Head of caudate nucleus (tissue), 42 donors: ENCODE data around the gene ADCK1.
"Not testable (repeated sequence)": the region's sequence is repeated elsewhere in the genome, so short reads cannot be mapped to it uniquely, and the experiment has no call there.

Source experiments
- DNase-seq, 42 donors: peaks; one replicate each; pipeline versions ENCODE4 v3.0.0 to v3.0.0-alpha.2; 2020 to 2021; ENCODE audit warnings: mixed read lengths in 7 of 42
- intact Hi-C: fragments of 100-400 bp; cut with DNase I; formaldehyde crosslinking; loops from one replicate; pipeline ENCODE4 v1.15.0; 2022

Gene ADCK1

DNA sequence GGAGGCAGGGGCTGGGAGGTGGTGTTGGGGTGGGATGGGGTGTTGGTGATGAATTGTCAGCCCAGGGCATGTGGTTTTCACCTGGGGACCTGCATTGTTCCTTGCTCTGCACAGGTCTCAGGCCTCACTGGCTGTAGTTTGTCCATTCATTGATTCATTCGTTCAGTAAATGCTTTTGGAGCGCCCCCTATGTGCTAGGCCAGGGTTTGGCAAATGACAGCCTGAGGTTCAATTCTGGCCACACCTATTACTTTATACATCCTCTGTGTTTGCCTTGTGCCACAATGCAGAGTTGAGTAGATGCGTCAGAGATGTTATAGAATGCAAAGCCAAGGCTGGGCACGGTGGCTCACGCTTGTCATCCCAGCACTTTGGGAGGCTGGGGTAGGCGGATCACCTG is 4.7 kb downstream of the ADCK1 start:
- intact Hi-C loops: loop anchor here (5.0 kb wide), 1 partner anchor 42 kb away; the partner anchor contains the start of gene SNW1
- DNase-seq: peak in 8 of 42 donors; percentile 14 to 44 (median 18)

DNA sequence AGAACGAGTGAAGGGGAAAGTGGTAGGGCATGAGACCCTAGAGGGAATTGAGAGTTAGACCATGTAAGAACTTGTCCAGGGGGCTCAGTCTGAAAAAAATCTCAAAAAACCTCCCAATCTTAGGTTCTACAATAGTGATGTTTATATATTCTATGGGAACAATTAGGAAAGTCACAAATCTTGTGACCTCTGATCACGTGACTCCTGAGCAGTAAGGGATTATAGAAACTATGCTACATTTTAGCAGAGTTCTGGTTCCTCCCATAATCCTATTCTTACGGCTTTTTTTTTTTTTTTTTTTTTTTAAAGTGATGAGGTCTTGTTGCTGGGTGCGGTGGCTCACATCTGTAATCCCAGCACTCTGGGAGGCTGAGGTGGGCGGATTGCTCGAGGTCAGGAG is 5.8 kb downstream of the ADCK1 start:
- intact Hi-C loops: no loop called here

DNA sequence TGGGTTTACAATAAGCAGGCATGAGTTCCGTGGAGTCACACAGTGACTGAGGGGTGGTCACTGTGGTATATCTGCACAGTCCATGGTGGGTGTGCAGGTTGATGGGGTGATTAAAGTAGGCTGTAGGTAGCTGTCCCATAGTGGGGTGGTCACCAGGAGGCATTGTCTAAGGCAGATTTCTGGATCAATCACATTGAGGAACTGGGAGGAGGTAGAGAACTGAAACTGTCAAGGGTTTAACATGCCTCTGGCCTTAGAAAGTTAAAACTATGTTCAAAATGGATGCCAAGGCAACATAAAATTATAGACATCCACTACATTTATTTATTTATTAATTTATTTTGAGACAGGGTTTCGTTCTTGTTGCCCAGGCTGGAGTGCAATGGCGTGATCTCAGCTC is 8.3 kb downstream of the ADCK1 start:
- intact Hi-C loops: no loop called here
- no peak for DNase-seq

More for the DNA sequence above, 5.8 kb downstream of the ADCK1 start:
- no peak for DNase-seq

DNA sequence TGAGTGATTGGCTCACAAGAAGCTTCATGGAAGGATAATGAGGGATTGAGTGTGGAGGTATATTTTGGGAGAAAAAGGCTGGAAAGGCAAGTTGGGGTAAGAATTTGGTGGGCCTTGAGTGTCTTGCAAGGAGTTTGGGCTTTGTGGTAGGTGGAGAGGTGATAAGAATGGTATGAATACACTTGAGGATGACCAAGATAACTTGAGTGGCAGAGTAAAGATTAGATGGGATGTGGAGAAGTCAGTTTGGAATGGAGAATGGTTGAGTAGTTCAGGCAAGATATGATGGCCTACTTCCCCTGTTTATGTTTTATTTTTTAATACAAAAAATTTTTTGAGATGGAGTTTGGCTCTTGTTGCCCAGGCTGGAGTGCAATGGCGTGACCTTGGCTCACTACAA is 9.1 kb downstream of the ADCK1 start:
- intact Hi-C loops: no loop called here
- DNase-seq: no peak

DNA sequence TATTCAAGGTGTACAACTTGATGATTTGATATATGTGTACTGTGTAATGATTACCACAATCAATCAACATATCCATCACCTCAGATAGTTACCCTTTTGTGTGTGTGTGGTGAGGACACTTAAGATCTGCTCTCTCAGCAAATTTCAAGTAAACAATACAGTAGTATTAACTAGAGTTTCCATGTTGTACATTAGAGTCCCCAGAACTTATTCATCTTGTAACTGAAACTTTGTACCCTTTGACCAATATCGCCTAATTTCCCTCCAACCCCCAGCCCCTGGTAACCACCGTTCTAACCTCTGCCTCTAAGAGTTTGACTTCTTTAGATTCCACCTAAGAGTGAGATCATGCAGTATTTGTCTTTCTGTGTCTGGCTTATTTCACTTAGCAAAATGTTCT is 12.1 kb downstream of the ADCK1 start:
- DNase-seq: no peak
- intact Hi-C loops: no loop called here

DNA sequence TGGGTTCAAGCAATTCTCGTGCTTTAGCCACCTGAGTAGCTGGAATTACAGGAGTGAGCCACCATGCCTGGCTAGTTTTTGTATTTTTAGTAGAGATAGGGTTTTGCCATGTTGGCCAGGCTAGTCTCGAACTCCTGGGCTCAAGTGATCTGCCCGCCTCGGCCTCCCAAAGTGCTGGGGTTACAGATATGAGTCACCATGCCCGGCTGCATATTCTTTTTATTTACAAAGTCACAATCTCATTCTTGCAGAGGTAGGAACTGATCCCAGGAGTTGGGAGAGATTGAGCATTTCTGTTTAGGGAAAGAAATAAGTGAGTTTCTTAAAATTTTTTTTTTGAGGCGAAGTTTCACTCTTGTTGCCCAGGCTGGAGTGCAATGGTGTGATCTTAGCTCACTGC is 12.8 kb downstream of the ADCK1 start:
- DNase-seq, intact Hi-C loops: not testable (repeated sequence)

DNA sequence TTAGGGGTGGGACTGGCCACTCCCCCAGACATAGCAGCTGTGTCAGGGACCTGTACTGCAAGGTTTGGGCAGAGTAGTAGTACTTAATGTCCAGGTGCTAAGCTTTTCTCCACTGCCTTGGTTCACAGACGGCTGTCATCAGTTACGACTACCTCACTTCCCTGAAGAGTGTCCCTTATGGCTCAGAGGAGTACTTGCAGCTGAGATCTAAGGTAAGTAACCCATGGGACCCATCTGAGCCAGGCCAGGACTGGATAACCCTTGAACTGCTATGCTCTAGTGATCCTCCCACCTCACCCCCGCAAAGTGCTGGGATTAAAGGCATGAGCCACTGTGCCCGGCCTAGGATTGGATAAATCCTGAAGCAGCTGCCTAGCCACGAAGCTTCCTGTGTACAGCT is 22.4 kb downstream of the ADCK1 start:
- intact Hi-C loops: no loop called here

DNA sequence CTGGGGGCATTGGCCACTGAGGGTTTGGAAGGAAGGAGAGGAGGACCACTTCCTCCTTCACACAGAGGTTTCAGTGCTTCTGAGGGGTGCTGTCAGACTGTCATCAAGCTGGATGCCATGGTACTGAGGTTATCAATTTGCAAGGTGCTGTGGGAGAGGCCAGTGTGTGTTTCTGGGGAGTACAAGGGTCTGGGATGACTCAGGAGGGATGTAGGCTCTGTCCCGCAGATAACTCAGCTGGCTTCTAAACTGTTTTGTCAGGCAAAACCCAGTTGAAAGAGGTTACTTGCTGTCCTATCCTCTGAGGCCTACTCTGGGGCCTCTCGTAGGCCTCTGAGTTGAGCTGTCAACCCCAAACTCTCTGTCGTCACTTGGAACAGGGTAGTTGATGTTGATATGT is 22.8 kb downstream of the ADCK1 start:
- intact Hi-C loops: no loop called here
- no peak for DNase-seq

More for the DNA sequence above, 22.4 kb downstream of the ADCK1 start:
- no peak for DNase-seq

DNA sequence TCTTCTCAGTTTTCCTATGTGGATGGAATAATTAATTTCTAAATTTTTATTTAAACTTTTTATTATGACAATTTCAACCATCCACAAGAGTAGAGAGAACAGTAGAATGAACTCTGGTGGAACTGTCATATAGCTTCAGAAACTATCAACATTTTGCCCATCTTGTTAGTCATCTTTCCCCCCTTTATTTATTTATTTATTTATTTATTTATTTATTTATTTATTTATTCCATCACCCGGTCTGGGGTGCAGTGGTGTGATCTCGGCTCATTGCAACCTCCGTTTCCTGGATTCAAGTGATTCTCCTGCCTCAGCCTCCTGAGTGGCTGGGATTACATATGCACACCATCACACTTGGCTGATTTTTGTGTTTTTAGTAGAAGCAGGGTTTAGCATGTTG is 23.5 kb downstream of the ADCK1 start:
- intact Hi-C loops: no loop called here
- DNase-seq: no peak

DNA sequence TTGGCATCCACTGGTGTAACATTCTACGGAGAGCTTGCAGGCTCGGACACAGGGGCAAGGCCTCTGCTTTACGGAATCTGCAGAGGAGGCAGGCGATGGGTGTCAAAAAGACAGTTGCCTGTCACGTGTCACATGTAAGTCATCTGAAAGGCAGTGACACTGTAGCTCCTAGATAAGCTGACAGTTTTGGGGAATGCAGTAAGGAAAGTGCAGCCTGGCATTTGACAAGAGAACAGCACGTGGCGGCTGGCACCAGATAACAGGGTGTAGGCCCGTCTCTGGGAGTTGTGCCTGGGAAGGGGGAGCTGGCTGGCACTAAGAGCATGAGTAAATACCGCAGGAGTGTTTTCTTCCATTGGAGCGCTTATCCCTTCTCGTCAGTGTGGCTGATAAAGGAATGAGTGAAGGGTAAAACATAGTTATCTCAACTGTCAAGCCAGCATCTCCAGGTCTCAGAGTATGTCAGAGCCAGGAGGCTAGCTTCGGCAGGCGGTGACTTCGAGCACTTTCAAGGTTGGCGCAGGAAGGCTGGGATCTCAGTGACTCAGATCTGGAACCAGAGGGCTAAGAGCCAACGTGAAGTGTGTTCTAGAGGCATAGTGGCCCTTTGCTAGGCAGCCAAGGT is 26.1 kb downstream of the ADCK1 start:
- intact Hi-C loops: no loop called here

DNA sequence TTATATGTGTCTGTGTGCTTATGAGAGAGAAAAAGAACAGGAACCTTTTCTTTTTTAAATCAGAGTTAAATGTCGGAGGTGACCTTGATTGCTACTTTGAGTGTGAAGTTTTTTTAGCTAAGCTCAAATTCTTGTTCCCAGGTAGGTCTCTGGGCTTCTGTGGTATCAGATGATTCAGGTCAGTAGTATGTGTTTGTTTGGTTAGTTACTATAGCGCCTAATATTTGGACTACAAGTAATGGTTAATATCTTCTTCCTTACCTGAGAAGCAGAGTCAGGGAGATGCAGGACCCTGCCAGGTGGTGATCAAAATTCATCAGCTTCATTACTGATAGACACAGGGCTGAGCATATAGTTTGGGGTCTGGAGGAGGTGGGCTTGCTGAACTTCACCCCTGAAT is 30.8 kb downstream of the ADCK1 start:
- intact Hi-C loops: no loop called here
- DNase-seq: no peak

More for the DNA sequence above, 26.1 kb downstream of the ADCK1 start:
- DNase-seq: peak in 1 of 42 donors; percentile 43

DNA sequence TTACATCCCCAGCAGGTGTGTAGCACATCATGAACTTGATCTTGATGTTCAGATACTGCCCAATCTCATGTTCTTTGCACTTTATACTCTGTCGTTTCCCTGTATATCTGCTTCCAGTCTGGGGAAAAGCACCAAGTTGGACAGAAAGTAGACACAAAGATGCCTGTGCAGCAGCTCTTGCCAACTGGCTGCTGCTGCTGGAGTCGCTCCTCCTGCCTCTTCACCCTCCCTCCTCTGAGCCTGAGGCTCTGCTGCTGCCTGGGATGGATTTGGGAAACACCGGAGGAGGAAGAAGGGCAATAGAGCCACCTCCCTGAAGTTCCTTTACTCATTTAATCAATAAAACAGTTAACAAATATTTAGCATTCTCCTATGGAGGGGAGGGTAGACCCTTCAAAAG is 32.4 kb downstream of the ADCK1 start:
- peak in 3 of 42 donors; percentile 20 to 24 (median 23) for DNase-seq
- intact Hi-C loops: no loop called here

DNA sequence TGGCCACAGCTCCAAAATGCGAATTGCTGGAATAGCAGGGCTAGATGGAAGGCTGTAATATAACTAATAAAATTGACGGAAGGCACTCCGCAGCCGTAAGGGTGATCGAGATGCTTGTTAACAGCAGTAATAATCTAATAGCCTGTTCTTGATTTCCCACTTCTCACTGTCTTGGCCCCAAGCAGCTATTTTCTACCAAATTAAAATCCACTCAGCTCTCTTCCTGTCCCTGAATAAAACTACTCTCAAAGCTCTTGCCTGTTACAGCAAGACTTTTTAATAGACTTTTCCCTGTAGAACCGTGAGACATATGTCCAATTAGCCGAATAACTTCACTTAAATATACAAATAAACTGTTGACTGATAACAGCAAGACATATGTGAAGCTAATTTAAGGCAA is 38.0 kb downstream of the ADCK1 start:
- intact Hi-C loops: no loop called here

DNA sequence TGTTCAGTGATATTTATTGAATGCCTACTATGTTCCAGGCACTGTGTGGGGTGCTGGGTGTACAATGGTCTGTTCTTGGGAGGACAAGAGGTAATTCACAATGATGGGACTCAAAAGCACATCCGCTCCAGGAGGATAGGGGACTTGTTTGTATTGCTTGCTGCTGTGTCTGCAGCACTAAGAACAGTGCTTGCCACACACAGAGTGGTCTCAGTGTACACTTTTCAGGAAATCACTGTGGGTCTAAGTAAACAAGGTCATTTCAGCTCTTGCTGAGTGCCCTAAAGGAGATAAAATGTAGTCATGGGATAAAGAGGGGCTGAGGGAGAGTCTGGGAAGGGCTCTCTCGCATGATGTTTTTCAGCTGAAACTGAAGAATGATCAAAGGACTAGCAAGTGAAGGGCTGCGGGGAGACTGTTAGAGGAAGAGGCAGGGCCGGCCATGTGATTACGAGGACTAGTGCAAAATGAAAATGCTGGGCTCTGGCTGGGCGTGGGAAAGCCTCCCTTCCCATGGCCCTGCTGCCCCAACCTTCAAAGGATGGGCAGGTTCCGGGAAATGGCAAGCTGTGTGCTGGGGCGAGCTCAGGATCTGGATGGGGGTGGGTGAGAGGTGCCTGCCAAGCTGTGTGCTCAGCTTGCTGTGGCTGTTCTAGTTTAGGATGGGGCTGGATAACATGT is 39.1 kb downstream of the ADCK1 start:
- intact Hi-C loops: no loop called here
- peak in 40 of 42 donors; percentile 17 to 84 (median 58) for DNase-seq

More for the DNA sequence above, 38.0 kb downstream of the ADCK1 start:
- no peak for DNase-seq

DNA sequence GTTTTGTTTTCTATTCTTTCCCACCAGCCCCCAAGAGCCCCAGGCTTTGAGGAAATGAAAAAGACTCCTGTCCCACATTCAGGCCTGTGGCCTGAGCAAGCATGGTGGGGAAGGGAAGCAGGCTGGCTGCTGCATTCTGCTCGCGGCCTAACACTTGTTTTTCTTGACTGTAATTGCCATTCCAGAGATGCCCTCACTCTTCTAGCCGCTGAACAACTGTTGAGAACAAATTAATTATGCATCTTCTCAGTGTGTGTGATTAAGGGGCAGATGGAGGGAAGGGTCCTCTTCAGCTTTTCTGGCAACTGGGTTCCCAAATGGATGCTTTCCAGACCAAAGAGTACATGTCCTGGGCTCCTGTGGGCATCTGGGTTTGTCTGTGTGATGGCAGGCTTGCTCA is 43.3 kb downstream of the ADCK1 start:
- intact Hi-C loops: no loop called here
- DNase-seq: peak in 1 of 42 donors; percentile 48

DNA sequence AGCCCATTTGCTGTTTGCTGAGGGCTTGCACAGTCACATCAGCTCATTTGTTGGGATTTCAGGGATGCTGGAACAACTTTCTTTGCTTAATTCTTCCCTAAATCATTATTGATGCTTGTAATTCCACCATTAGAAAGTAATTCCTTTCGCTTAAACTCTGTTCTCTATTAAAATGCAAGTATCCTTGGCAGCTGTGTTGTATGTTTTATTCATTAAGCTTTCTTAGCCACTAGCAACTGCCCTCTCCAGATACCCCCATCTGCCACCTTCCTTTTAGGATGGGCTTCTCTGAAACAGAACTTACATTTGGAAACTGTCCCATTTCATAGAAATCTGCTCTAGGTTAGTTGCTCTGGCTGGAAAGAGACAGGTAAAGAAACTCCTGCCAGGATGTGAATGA is 43.7 kb downstream of the ADCK1 start:
- intact Hi-C loops: no loop called here
- no peak for DNase-seq

DNA sequence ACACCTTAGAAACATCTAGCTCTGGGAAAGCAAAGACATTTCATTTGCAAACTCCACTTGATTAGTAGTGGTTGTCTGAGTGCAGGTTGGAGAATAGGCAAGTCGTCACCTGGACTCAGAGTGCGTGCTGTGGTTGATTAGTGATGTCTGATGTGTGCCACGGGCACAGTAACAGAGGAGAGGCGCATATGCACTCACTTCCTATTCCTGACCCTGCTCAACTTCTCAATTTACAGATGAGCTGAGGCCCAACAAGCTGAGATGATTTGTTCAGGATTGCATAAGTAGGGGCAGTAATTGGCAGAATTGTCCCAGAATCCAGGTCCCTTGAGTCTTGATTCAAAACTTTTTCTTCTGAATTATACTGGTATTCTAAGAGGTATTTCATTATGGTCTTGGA is 44.9 kb downstream of the ADCK1 start:
- intact Hi-C loops: no loop called here
- DNase-seq: no peak

DNA sequence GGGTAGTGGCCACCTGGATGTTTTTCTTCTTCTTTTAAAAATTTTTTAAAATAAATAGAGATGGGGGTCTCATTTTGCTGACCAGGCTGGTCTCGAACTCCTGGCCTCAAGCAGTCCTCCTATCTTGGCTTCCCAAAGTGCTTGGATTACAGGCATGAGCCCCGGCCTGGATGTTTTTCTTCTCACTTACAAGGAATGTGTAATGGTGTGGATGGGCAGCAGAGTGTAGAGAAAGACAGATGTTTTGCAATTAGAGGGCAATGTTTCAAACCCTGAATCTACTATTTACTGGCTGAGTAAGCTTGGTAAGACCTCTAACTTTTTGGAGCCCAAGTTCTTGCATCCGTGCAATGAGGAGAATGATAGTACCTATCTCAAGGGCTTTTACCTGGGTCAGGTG is 48.1 kb downstream of the ADCK1 start:
- intact Hi-C loops: no loop called here

DNA sequence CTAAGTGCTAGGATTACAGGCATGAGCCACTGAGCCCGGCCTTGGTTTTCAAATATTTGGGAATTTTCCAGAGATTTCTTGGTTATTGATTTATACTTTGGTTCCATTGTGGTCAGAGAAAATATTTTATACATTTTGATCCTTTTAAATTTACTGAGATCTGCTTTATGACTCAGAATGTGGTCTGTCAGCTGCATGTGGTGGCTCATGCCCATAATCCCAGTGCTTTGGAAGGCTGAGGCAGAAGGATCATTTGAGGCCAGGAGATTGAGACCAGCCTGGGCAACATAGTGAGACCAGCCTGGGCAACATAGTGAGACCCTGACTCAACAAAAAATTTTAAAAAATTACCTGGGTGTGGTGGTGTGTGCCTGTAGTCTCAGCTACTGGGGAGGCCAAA is 49.8 kb downstream of the ADCK1 start:
- intact Hi-C loops: no loop called here

More for the DNA sequence above, 48.1 kb downstream of the ADCK1 start:
- DNase-seq: no peak

DNA sequence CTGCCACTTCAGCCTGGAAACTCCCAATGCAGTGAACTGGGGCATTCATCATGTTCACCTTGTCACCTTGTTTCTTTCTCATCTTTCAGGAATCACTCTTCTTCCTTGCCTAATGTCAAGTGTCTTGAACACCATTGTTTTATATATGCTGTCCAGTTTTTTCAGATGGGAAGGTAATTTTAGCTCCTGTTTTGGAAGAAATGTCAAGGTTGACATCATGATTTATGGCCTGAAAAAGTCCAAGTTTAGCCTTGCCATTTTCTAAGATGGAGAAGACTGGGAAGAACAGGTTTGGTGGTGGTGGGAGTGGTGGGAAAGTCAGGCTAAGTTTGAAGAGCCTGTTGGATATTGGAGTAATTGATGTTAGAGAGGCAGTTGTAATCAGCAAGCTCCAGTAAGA is 54.0 kb downstream of the ADCK1 start:
- intact Hi-C loops: no loop called here
- no peak for DNase-seq

More for the DNA sequence above, 49.8 kb downstream of the ADCK1 start:
- no peak for DNase-seq

DNA sequence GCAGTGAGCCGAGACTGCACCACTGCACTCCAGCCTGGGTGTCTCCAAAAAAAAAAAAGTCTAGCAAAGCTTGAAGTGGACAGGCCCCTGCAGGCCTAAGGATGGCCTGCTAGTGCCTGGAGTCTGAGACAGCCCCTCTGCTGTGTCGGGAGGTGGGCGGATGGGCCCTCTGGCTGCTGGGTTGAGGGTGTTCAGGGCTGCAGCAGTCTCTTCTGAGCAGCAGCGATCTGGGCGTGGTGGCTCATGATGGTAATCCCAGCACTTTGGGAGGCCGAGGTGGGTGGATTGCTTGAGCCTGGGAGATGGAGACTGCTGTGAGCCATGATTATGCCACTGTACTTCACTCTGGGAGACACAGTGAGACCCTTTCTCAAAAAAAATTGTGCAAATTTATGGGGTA is 57.0 kb downstream of the ADCK1 start:
- intact Hi-C loops: no loop called here
- no peak for DNase-seq
